Measurements from ENCODE around the gene GSK3B.

Gene GSK3B

GRCh38 chr3:119883461-119884160 is 210.6 kb downstream of the GSK3B start:
- DNase-seq (ENCODE audit: low read depth in 2 of 2), result no peak

GRCh38 chr3:119880966-119881365 is 213.3 kb downstream of the GSK3B start:
- DNase-seq (ENCODE audit: low read depth in 2 of 2), result no peak

GRCh38 chr3:119873646-119874045 is 220.6 kb downstream of the GSK3B start:
- no peak for DNase-seq (ENCODE audit: low read depth in 2 of 2)

GRCh38 chr3:119872773-119873172 is 221.5 kb downstream of the GSK3B start:
- no peak for DNase-seq (ENCODE audit: low read depth in 2 of 2)

- DNase-seq (ENCODE audit: low read depth in 2 of 2), result no peak
Observed at GRCh38 chr3:119871571-119871970, 222.7 kb downstream of the GSK3B start.

GRCh38 chr3:119870512-119870911 is 223.7 kb downstream of the GSK3B start:
- DNase-seq (ENCODE audit: low read depth in 2 of 2), result no peak

GRCh38 chr3:119864476-119864875 is 229.8 kb downstream of the GSK3B start:
- no peak for DNase-seq (ENCODE audit: low read depth in 2 of 2)

- no peak for DNase-seq (ENCODE audit: low read depth in 2 of 2)
Observed at GRCh38 chr3:119862616-119863015, 231.6 kb downstream of the GSK3B start.

- DNase-seq (ENCODE audit: low read depth in 2 of 2), result no peak
Observed at GRCh38 chr3:119861681-119862080, 232.6 kb downstream of the GSK3B start.

GRCh38 chr3:119859728-119860127 is 234.5 kb downstream of the GSK3B start:
- DNase-seq (ENCODE audit: low read depth in 2 of 2), result no peak

- DNase-seq (ENCODE audit: low read depth in 2 of 2), result no peak
Observed at GRCh38 chr3:119858957-119859356, 235.3 kb downstream of the GSK3B start.

- DNase-seq (ENCODE audit: low read depth in 2 of 2), result no peak
Observed at GRCh38 chr3:119856695-119857094, 237.6 kb downstream of the GSK3B start.

- DNase-seq (ENCODE audit: low read depth in 2 of 2), result no peak
Observed at GRCh38 chr3:119849126-119849525, 245.1 kb downstream of the GSK3B start.

GRCh38 chr3:119841808-119842471 is 252.3 kb downstream of the GSK3B start:
- no peak for DNase-seq (ENCODE audit: low read depth in 2 of 2)

GRCh38 chr3:119835556-119835955 is 258.7 kb downstream of the GSK3B start:
- DNase-seq (ENCODE audit: low read depth in 2 of 2), result no peak

- DNase-seq (ENCODE audit: low read depth in 2 of 2), result no peak
Observed at GRCh38 chr3:119834754-119835370, 259.4 kb downstream of the GSK3B start.

- DNase-seq (ENCODE audit: low read depth in 2 of 2), result no peak
Observed at GRCh38 chr3:119831941-119832371, 262.3 kb downstream of the GSK3B start.

GRCh38 chr3:119831022-119831421 is 263.2 kb downstream of the GSK3B start:
- DNase-seq (ENCODE audit: low read depth in 2 of 2), result no peak

- no peak for DNase-seq (ENCODE audit: low read depth in 2 of 2)
Observed at GRCh38 chr3:119829420-119829819, 264.8 kb downstream of the GSK3B start.

- no peak for DNase-seq (ENCODE audit: low read depth in 2 of 2)
Observed at GRCh38 chr3:119826711-119827608, 267.3 kb downstream of the GSK3B start.

GRCh38 chr3:119825820-119826219 is 268.4 kb downstream of the GSK3B start:
- DNase-seq (ENCODE audit: low read depth in 2 of 2), result no peak

GRCh38 chr3:119819806-119820205 is 274.4 kb downstream of the GSK3B start:
- no peak for DNase-seq (ENCODE audit: low read depth in 2 of 2)

Data from stimulated activated CD8-positive, alpha-beta memory T cell treated with anti-CD3 and anti-CD28 coated beads, Interleukin-2, amount 100 ng/mL, for 1 hour (primary cell).